Activated CD4-positive, alpha-beta memory T cell treated with anti-CD3 and anti-CD28 coated beads, Interleukin-2, amount 10 ng/mL, durations not matched to agents 7 days and 5 days (primary cell): Measurements from ENCODE around the gene CALN1. TPM values are rescaled to one million over a fixed set of nuclear protein-coding genes. Genes with fewer than 3 reads are reported as not detected.
"Not testable (repeated sequence)": the region's sequence is repeated elsewhere in the genome, so short reads cannot be mapped to it uniquely, and the experiment has no call there.

Experiments used
- CTCF ChIA-PET: fragments of 350-600 bp; sonication (Branson Sonifier 250); formaldehyde crosslinking; loops from one replicate; lab custom pipeline; 2021; ENCODE audit warnings: antibody characterized with exemption, inconsistent platforms; lab: Charles Lee
- POLR2A ChIA-PET: fragments of 350-600 bp; sonication (Branson Sonifier 250); formaldehyde crosslinking; loops from one replicate; lab custom pipeline; 2021; ENCODE audit warnings: antibody characterized with exemption; lab: Charles Lee
- DNase-seq: peaks from one replicate; pipeline ENCODE4 v3.0.0-alpha.2; 2020
- H3K27ac Mint-ChIP-seq: one replicate; pipeline ENCODE4 v1.8.0; 2021; ENCODE audit warnings: mild to moderate bottlenecking, mixed read lengths
- H3K27me3 Mint-ChIP-seq: one replicate; pipeline ENCODE4 v1.8.0; 2021; ENCODE audit warnings: mixed read lengths
- H3K36me3 Mint-ChIP-seq: one replicate; pipeline ENCODE4 v1.8.0; 2021; ENCODE audit warnings: low read depth, mixed read lengths
- H3K4me1 Mint-ChIP-seq: one replicate; pipeline ENCODE4 v1.8.0; 2021; ENCODE audit warnings: mixed read lengths
- H3K4me3 Mint-ChIP-seq: one replicate; pipeline ENCODE4 v1.8.0; 2021; ENCODE audit warnings: mild to moderate bottlenecking, mixed read lengths
- H3K9me3 Mint-ChIP-seq: one replicate; pipeline ENCODE4 v1.8.0; 2021; ENCODE audit warnings: mixed read lengths
- total RNA-seq, 2 experiments: library from RNA; stranded (reverse); gene quantifications; one replicate each; pipeline ENCODE4 v1.2.3, GENCODE V29; 2021

CALN1 gene
- total RNA-seq, 2 experiments from 2014 or later: not detected

GRCh38 chr7:72222136-72222535 lies 190.0 kb downstream of the CALN1 start:
- no peak overlapping the region for H3K27ac Mint-ChIP-seq
- H3K27me3 Mint-ChIP-seq: no peaks in the 10 kb centered on the region
- ChIA-PET CTCF (no interaction called here), POLR2A (no interaction called here)
- no peak overlapping the region for H3K4me3 Mint-ChIP-seq
- no peak for DNase-seq
- peaks cover 28% of the 10 kb centered on the region for H3K9me3 Mint-ChIP-seq
- no peaks in the 10 kb centered on the region for H3K4me1 Mint-ChIP-seq
- H3K36me3 Mint-ChIP-seq: no peaks in the 10 kb centered on the region

GRCh38 chr7:72219500-72219899 lies 192.6 kb downstream of the CALN1 start:
- no peaks in the 10 kb centered on the region for H3K36me3 Mint-ChIP-seq
- H3K9me3 Mint-ChIP-seq: peaks cover 23% of the 10 kb centered on the region
- CTCF ChIA-PET: no interaction called here
- POLR2A ChIA-PET: no interaction called here
- H3K27me3 Mint-ChIP-seq: no peaks in the 10 kb centered on the region
- H3K4me3 Mint-ChIP-seq: no peak overlapping the region
- DNase-seq: no peak
- H3K27ac Mint-ChIP-seq: no peak overlapping the region
- no peaks in the 10 kb centered on the region for H3K4me1 Mint-ChIP-seq

- no peak overlapping the region for H3K4me3 Mint-ChIP-seq
- peaks cover 21% of the 10 kb centered on the region for H3K9me3 Mint-ChIP-seq
- DNase-seq: no peak
- H3K27me3 Mint-ChIP-seq: no peaks in the 10 kb centered on the region
- H3K36me3 Mint-ChIP-seq: no peaks in the 10 kb centered on the region
- H3K27ac Mint-ChIP-seq: no peak overlapping the region
- ChIA-PET POLR2A (no interaction called here), CTCF (no interaction called here)
- H3K4me1 Mint-ChIP-seq: no peaks in the 10 kb centered on the region
Measured at GRCh38 chr7:72217151-72217550, 195.0 kb downstream of the CALN1 start.

- CTCF ChIA-PET: no interaction called here
- Mint-ChIP-seq H3K27ac (no peak overlapping the region), H3K4me1 (no peaks in the 10 kb centered on the region)
Measured at GRCh38 chr7:72213769-72214168, 198.4 kb downstream of the CALN1 start.

GRCh38 chr7:72213081-72213480 lies 199.1 kb downstream of the CALN1 start:
- ChIA-PET POLR2A (no interaction called here), CTCF (no interaction called here)
- Mint-ChIP-seq H3K4me1 (no peaks in the 10 kb centered on the region), H3K27me3 (no peaks in the 10 kb centered on the region), H3K9me3 (peaks cover 32% of the 10 kb centered on the region), H3K4me3 (no peak overlapping the region), H3K27ac (no peak overlapping the region), H3K36me3 (no peaks in the 10 kb centered on the region)
- DNase-seq: no peak

More at GRCh38 chr7:72213769-72214168, 198.4 kb downstream of the CALN1 start:
- no peaks in the 10 kb centered on the region for H3K36me3 Mint-ChIP-seq
- H3K4me3 Mint-ChIP-seq: no peak overlapping the region
- H3K9me3 Mint-ChIP-seq: peaks cover 34% of the 10 kb centered on the region
- POLR2A ChIA-PET: no interaction called here
- no peaks in the 10 kb centered on the region for H3K27me3 Mint-ChIP-seq
- DNase-seq: no peak

GRCh38 chr7:72211175-72211574 lies 201.0 kb downstream of the CALN1 start:
- Mint-ChIP-seq H3K9me3 (peaks cover 27% of the 10 kb centered on the region), H3K4me1 (no peaks in the 10 kb centered on the region), H3K4me3 (no peak overlapping the region), H3K36me3 (no peaks in the 10 kb centered on the region), H3K27ac (no peak overlapping the region), H3K27me3 (no peaks in the 10 kb centered on the region)
- ChIA-PET POLR2A (no interaction called here), CTCF (no interaction called here)
- no peak for DNase-seq

GRCh38 chr7:72209006-72209405 lies 203.1 kb downstream of the CALN1 start:
- CTCF ChIA-PET, H3K27ac Mint-ChIP-seq: not testable (repeated sequence)

GRCh38 chr7:72196176-72196575 lies 216.0 kb downstream of the CALN1 start:
- H3K27me3 Mint-ChIP-seq: no peaks in the 10 kb centered on the region
- DNase-seq: no peak
- H3K36me3 Mint-ChIP-seq: no peaks in the 10 kb centered on the region
- POLR2A ChIA-PET: no interaction called here
- H3K9me3 Mint-ChIP-seq: peaks cover 16% of the 10 kb centered on the region
- H3K4me1 Mint-ChIP-seq: no peaks in the 10 kb centered on the region
- no peak overlapping the region for H3K27ac Mint-ChIP-seq
- CTCF ChIA-PET: no interaction called here
- H3K4me3 Mint-ChIP-seq: no peak overlapping the region

More at GRCh38 chr7:72209006-72209405, 203.1 kb downstream of the CALN1 start:
- H3K27me3 Mint-ChIP-seq, H3K4me1 Mint-ChIP-seq, POLR2A ChIA-PET, DNase-seq, H3K36me3 Mint-ChIP-seq, H3K4me3 Mint-ChIP-seq: not testable (repeated sequence)
- H3K9me3 Mint-ChIP-seq: peaks cover 29% of the 10 kb centered on the region

- ChIA-PET POLR2A (no interaction called here), CTCF (no interaction called here)
- Mint-ChIP-seq H3K27me3 (no peaks in the 10 kb centered on the region), H3K27ac (no peak overlapping the region), H3K9me3 (peaks cover 28% of the 10 kb centered on the region), H3K36me3 (no peaks in the 10 kb centered on the region), H3K4me3 (no peak overlapping the region), H3K4me1 (no peaks in the 10 kb centered on the region)
- no peak for DNase-seq
Measured at GRCh38 chr7:72190919-72191318, 221.2 kb downstream of the CALN1 start.

GRCh38 chr7:72190146-72190545 lies 222.0 kb downstream of the CALN1 start:
- POLR2A ChIA-PET: no interaction called here
- Mint-ChIP-seq H3K27ac (no peak overlapping the region), H3K27me3 (no peaks in the 10 kb centered on the region), H3K9me3 (peaks cover 26% of the 10 kb centered on the region), H3K4me1 (no peaks in the 10 kb centered on the region), H3K36me3 (no peaks in the 10 kb centered on the region), H3K4me3 (no peak overlapping the region)
- DNase-seq: no peak
- CTCF ChIA-PET: interaction anchor here (0.7 kb wide), 1 partner anchor 65 kb away, joined by 3 read pairs; no protein-coding TSS in a partner anchor

- ChIA-PET POLR2A (no interaction called here), CTCF (no interaction called here)
- Mint-ChIP-seq H3K36me3 (no peaks in the 10 kb centered on the region), H3K27ac (no peak overlapping the region), H3K4me3 (no peak overlapping the region), H3K27me3 (no peaks in the 10 kb centered on the region), H3K4me1 (no peaks in the 10 kb centered on the region), H3K9me3 (peaks cover 28% of the 10 kb centered on the region)
- DNase-seq: no peak
Measured at GRCh38 chr7:72187179-72187578, 225.0 kb downstream of the CALN1 start.

GRCh38 chr7:72183835-72184234 lies 228.3 kb downstream of the CALN1 start:
- CTCF ChIA-PET: no interaction called here
- no peak overlapping the region for H3K27ac Mint-ChIP-seq
- DNase-seq: no peak
- no peaks in the 10 kb centered on the region for H3K27me3 Mint-ChIP-seq
- POLR2A ChIA-PET: interaction anchor here (0.6 kb wide), 1 partner anchor 60 kb away, joined by 4 read pairs; no protein-coding TSS in a partner anchor
- H3K36me3 Mint-ChIP-seq: no peaks in the 10 kb centered on the region
- H3K4me3 Mint-ChIP-seq: no peak overlapping the region
- H3K9me3 Mint-ChIP-seq: peaks cover 21% of the 10 kb centered on the region
- no peaks in the 10 kb centered on the region for H3K4me1 Mint-ChIP-seq

GRCh38 chr7:72182036-72182435 lies 230.1 kb downstream of the CALN1 start:
- H3K9me3 Mint-ChIP-seq: peaks cover 22% of the 10 kb centered on the region

GRCh38 chr7:72176875-72177274 lies 235.3 kb downstream of the CALN1 start:
- no peak for DNase-seq
- no peaks in the 10 kb centered on the region for H3K36me3 Mint-ChIP-seq
- POLR2A ChIA-PET: no interaction called here
- peaks cover 25% of the 10 kb centered on the region for H3K9me3 Mint-ChIP-seq
- H3K4me1 Mint-ChIP-seq: no peaks in the 10 kb centered on the region
- no peak overlapping the region for H3K27ac Mint-ChIP-seq
- no peak overlapping the region for H3K4me3 Mint-ChIP-seq
- H3K27me3 Mint-ChIP-seq: no peaks in the 10 kb centered on the region
- CTCF ChIA-PET: no interaction called here

More at GRCh38 chr7:72182036-72182435, 230.1 kb downstream of the CALN1 start:
- H3K4me3 Mint-ChIP-seq: no peak overlapping the region
- H3K36me3 Mint-ChIP-seq: no peaks in the 10 kb centered on the region
- CTCF ChIA-PET: no interaction called here
- H3K27ac Mint-ChIP-seq: no peak overlapping the region
- DNase-seq: no peak
- POLR2A ChIA-PET: no interaction called here
- no peaks in the 10 kb centered on the region for H3K27me3 Mint-ChIP-seq
- no peaks in the 10 kb centered on the region for H3K4me1 Mint-ChIP-seq
